Measurements from ENCODE around the gene MKRN2OS.

GRCh38 chr3:12536423-12536822, 8.9 kb downstream of the MKRN2OS start:
- TF ChIP-seq ZNF274 (IDR thresholded peaks at IDR 0.05; ENCODE audit: insufficient read depth, insufficient read length), result no peak
- no peak for TF ChIP-seq KDM1A (IDR thresholded peaks at IDR 0.05; ENCODE audit: borderline replicate concordance)
- TF ChIP-seq, protein P1, sequence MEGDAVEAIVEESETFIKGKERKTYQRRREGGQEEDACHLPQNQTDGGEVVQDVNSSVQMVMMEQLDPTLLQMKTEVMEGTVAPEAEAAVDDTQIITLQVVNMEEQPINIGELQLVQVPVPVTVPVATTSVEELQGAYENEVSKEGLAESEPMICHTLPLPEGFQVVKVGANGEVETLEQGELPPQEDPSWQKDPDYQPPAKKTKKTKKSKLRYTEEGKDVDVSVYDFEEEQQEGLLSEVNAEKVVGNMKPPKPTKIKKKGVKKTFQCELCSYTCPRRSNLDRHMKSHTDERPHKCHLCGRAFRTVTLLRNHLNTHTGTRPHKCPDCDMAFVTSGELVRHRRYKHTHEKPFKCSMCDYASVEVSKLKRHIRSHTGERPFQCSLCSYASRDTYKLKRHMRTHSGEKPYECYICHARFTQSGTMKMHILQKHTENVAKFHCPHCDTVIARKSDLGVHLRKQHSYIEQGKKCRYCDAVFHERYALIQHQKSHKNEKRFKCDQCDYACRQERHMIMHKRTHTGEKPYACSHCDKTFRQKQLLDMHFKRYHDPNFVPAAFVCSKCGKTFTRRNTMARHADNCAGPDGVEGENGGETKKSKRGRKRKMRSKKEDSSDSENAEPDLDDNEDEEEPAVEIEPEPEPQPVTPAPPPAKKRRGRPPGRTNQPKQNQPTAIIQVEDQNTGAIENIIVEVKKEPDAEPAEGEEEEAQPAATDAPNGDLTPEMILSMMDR (IDR thresholded peaks at IDR 0.05 in 2 of 3, conservative IDR thresholded peaks at IDR 0.05 in 1 of 3; ENCODE audit: control insufficient read depth in 2 of 3, extremely low read depth in 1 of 3, insufficient read depth in 1 of 3, low read depth in 3 of 3, low read length in 3 of 3), result no peak
- no peak for TF ChIP-seq ETV6 (conservative IDR thresholded peaks at IDR 0.05 in 1 of 2, IDR thresholded peaks at IDR 0.05 in 1 of 2; ENCODE audit: borderline replicate concordance in 1 of 2, low read depth in 1 of 2)
- TF ChIP-seq POLR2AphosphoS5 (IDR thresholded peaks at IDR 0.05; ENCODE audit: low read length), result no peak
